Stimulated activated effector memory CD8-positive, alpha-beta T cell treated with anti-CD3 and anti-CD28 coated beads, Interleukin-12 subunit alpha, Interleukin-12 subunit beta, amount 100 ng/mL, for 72 hours (primary cell): ENCODE measurements around the gene BANF1.

Experiments
- ATAC-seq: fragments of 150-1000 bp; cut with Tn5 transposase; 2 replicates; pipeline ENCODE4 v1.10.0; 2021
- DNase-seq, 2 donors: peaks; one replicate each; pipeline ENCODE4 v3.0.0; 2021 to 2022; ENCODE audit warnings: low spot score in 2 of 2
- H3K27ac Mint-ChIP-seq: one replicate; pipeline ENCODE4 v1.8.0; 2022; ENCODE audit warnings: mild to moderate bottlenecking, mixed read lengths
- H3K36me3 Mint-ChIP-seq: one replicate; pipeline ENCODE4 v1.8.0; 2022; ENCODE audit warnings: mild to moderate bottlenecking, mixed read lengths
- H3K4me1 Mint-ChIP-seq: one replicate; pipeline ENCODE4 v1.8.0; 2022; ENCODE audit warnings: mixed read lengths
- H3K4me3 Mint-ChIP-seq: one replicate; pipeline ENCODE4 v1.8.0; 2022; ENCODE audit warnings: mild to moderate bottlenecking, mixed read lengths
- H3K9me3 Mint-ChIP-seq: one replicate; pipeline ENCODE4 v1.8.0; 2022; ENCODE audit warnings: mixed read lengths

BANF1 gene

GRCh38 chr11:65973439-65974110, 28.7 kb upstream of the BANF1 start:
- Mint-ChIP-seq H3K9me3 (no peaks in the 10 kb centered on the region), H3K4me3 (no peak overlapping the region), H3K4me1 (peaks cover 24% of the 10 kb centered on the region), H3K27ac (no peak overlapping the region), H3K36me3 (peaks cover 84% of the 10 kb centered on the region)
- DNase-seq (no peak), ATAC-seq (no peak)

- Mint-ChIP-seq H3K27ac (peak overlapping the region; percentile 77), H3K36me3 (peaks cover 76% of the 10 kb centered on the region), H3K9me3 (no peaks in the 10 kb centered on the region), H3K4me3 (no peak overlapping the region), H3K4me1 (peaks cover 13% of the 10 kb centered on the region)
- DNase-seq (no peak), ATAC-seq (no peak)
These were observed 26.5 kb upstream of the BANF1 start for GRCh38 chr11:65975771-65976170.

- DNase-seq (no peak), ATAC-seq (no peak)
- H3K36me3 Mint-ChIP-seq = peaks cover 82% of the 10 kb centered on the region
- peak overlapping the region; percentile 81 for H3K27ac Mint-ChIP-seq
- H3K4me1 Mint-ChIP-seq = peaks cover 13% of the 10 kb centered on the region
- no peak overlapping the region for H3K4me3 Mint-ChIP-seq
- H3K9me3 Mint-ChIP-seq = no peaks in the 10 kb centered on the region
These were observed 25.8 kb upstream of the BANF1 start for GRCh38 chr11:65976216-65977176.

- H3K9me3 Mint-ChIP-seq = no peaks in the 10 kb centered on the region
- no peak for ATAC-seq
- peak overlapping the region; percentile 81 for H3K27ac Mint-ChIP-seq
- H3K36me3 Mint-ChIP-seq = peaks cover 71% of the 10 kb centered on the region
- H3K4me1 Mint-ChIP-seq = peaks cover 13% of the 10 kb centered on the region
- DNase-seq = no peak
- no peak overlapping the region for H3K4me3 Mint-ChIP-seq
These were observed 24.5 kb upstream of the BANF1 start for GRCh38 chr11:65977621-65978390.

GRCh38 chr11:65978391-65979238, 23.7 kb upstream of the BANF1 start:
- DNase-seq (no peak), ATAC-seq (no peak)
- no peak overlapping the region for H3K4me3 Mint-ChIP-seq
- H3K4me1 Mint-ChIP-seq = peaks cover 13% of the 10 kb centered on the region
- H3K9me3 Mint-ChIP-seq = no peaks in the 10 kb centered on the region
- H3K27ac Mint-ChIP-seq = no peak overlapping the region
- peaks cover 63% of the 10 kb centered on the region for H3K36me3 Mint-ChIP-seq

GRCh38 chr11:65979261-65979759, 23.0 kb upstream of the BANF1 start:
- no peak for DNase-seq
- Mint-ChIP-seq H3K4me1 (peaks cover 13% of the 10 kb centered on the region), H3K9me3 (no peaks in the 10 kb centered on the region), H3K36me3 (peaks cover 56% of the 10 kb centered on the region), H3K4me3 (no peak overlapping the region), H3K27ac (no peak overlapping the region)
- no peak for ATAC-seq

GRCh38 chr11:65981101-65981740, 21.1 kb upstream of the BANF1 start:
- peaks cover 3% of the 10 kb centered on the region for H3K4me1 Mint-ChIP-seq
- ATAC-seq (no peak), DNase-seq (no peak)
- H3K27ac Mint-ChIP-seq = peak overlapping the region; percentile 37
- no peaks in the 10 kb centered on the region for H3K9me3 Mint-ChIP-seq
- no peak overlapping the region for H3K4me3 Mint-ChIP-seq
- H3K36me3 Mint-ChIP-seq = peaks cover 37% of the 10 kb centered on the region

- Mint-ChIP-seq H3K4me1 (no peaks in the 10 kb centered on the region), H3K4me3 (no peak overlapping the region)
- ATAC-seq = peak; percentile 20
These were observed 20.1 kb upstream of the BANF1 start for GRCh38 chr11:65981972-65982823.

GRCh38 chr11:65982824-65983588, 19.3 kb upstream of the BANF1 start:
- ATAC-seq (no peak), DNase-seq (no peak)
- no peaks in the 10 kb centered on the region for H3K9me3 Mint-ChIP-seq
- no peak overlapping the region for H3K4me3 Mint-ChIP-seq
- peaks cover 25% of the 10 kb centered on the region for H3K36me3 Mint-ChIP-seq
- H3K4me1 Mint-ChIP-seq = no peaks in the 10 kb centered on the region
- no peak overlapping the region for H3K27ac Mint-ChIP-seq

More at GRCh38 chr11:65981972-65982823, 20.1 kb upstream of the BANF1 start:
- Mint-ChIP-seq H3K27ac (no peak overlapping the region), H3K9me3 (no peaks in the 10 kb centered on the region), H3K36me3 (peaks cover 27% of the 10 kb centered on the region)
- no peak for DNase-seq

- Mint-ChIP-seq H3K27ac (no peak overlapping the region), H3K9me3 (no peaks in the 10 kb centered on the region), H3K36me3 (peaks cover 20% of the 10 kb centered on the region), H3K4me3 (no peak overlapping the region), H3K4me1 (no peaks in the 10 kb centered on the region)
- no peak for ATAC-seq
- DNase-seq = no peak
These were observed 18.7 kb upstream of the BANF1 start for GRCh38 chr11:65983589-65983987.

GRCh38 chr11:65987336-65987735, 15.0 kb upstream of the BANF1 start:
- DNase-seq = no peak
- ATAC-seq = no peak
- no peaks in the 10 kb centered on the region for H3K9me3 Mint-ChIP-seq
- no peak overlapping the region for H3K27ac Mint-ChIP-seq
- H3K4me1 Mint-ChIP-seq = peaks cover 6% of the 10 kb centered on the region
- H3K36me3 Mint-ChIP-seq = peaks cover 10% of the 10 kb centered on the region
- no peak overlapping the region for H3K4me3 Mint-ChIP-seq

GRCh38 chr11:65988791-65989592, 13.3 kb upstream of the BANF1 start:
- H3K4me3 Mint-ChIP-seq = no peak overlapping the region
- DNase-seq (peak; percentile 85 to 94), ATAC-seq (peak; percentile 99)
- H3K9me3 Mint-ChIP-seq = no peaks in the 10 kb centered on the region
- peaks cover 6% of the 10 kb centered on the region for H3K4me1 Mint-ChIP-seq
- H3K36me3 Mint-ChIP-seq = peaks cover 10% of the 10 kb centered on the region
- H3K27ac Mint-ChIP-seq = no peak overlapping the region
